ENCODE results near the gene BEST2. TPM values are rescaled to one million over a fixed set of nuclear protein-coding genes. Genes with fewer than 3 reads are reported as not detected.

Gene BEST2
- total RNA-seq, 1 experiment from 2014 or later: not detected

DNA sequence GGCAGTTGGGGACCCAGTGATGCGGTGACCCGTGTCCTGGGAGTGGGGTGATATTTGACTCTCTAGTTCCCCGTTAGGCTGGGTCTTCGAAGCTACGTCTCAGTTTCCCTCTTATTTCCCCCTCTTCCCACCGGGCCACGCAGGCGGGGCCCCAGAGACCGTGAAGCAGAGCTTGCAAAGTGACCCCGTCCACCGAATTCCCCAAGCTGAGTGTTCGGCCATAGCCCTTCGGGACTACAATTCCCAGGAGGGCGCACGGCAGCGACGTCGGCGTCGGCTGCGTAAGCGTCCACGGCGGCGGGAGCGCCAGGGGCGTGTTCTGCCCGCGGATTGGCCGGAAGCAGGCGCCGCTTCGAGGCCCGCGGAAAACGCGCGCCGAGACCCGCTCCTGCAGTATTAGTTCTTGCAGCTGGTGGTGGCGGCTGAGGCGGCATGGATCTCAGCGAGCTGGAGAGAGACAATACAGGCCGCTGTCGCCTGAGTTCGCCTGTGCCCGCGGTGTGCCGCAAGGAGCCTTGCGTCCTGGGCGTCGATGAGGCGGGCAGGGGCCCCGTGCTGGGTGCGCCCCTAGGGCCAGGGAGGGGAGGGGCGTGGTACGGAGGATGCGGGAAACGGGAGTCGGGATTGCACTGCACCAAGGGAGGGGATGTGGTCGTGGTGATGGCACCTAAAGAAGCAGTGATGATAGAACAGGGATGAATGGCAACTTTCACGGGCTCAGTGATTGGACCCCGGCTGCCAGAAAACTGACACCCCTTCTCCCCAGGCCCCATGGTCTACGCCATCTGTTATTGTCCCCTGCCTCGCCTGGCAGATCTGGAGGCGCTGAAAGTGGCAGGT is 54.9 kb downstream of the BEST2 start, which contains the start of gene RNASEH2A:
Gene RNASEH2A, plus strand, starts transcription at position 343 of the 840 bp plus-strand sequence. Its CDS starts 90 bp downstream, at position 433.
- in situ Hi-C loops (cut with HindIII; ENCODE audit: low pct_unique_long_range_greater_than_20kb, low sequenced_read_pairs): no loop called here
- DNase-seq (ENCODE audit: low read depth): peak; percentile 85

Other genes with a start within 250 kb of the BEST2 start
- 1.9 and 12.8 TPM in 2 replicates for gene ZNF564, start 200.3 kb upstream of the BEST2 start, total RNA-seq (2014; rRNA removed; shearing (Covaris generic); ENCODE audit: low replicate concordance)
- 6.7 and 9.1 TPM in 2 replicates for gene ZNF490, start 141.0 kb upstream of the BEST2 start, total RNA-seq (2014; rRNA removed; shearing (Covaris generic); ENCODE audit: low replicate concordance)
- 5.5 and 9.8 TPM in 2 replicates for gene ZNF791, start 140.9 kb upstream of the BEST2 start, total RNA-seq (2014; rRNA removed; shearing (Covaris generic); ENCODE audit: low replicate concordance)
- 72.5 and 82.9 TPM in 2 replicates for gene MAN2B1, start 85.0 kb upstream of the BEST2 start, total RNA-seq (2014; rRNA removed; shearing (Covaris generic); ENCODE audit: low replicate concordance)
- 20.6 and 22.6 TPM in 2 replicates for gene WDR83, start 85.0 kb upstream of the BEST2 start, total RNA-seq (2014; rRNA removed; shearing (Covaris generic); ENCODE audit: low replicate concordance)
- 93.6 and 111 TPM in 2 replicates for gene DHPS, start 69.9 kb upstream of the BEST2 start, total RNA-seq (2014; rRNA removed; shearing (Covaris generic); ENCODE audit: low replicate concordance)
- gene GNG14, start 63.8 kb upstream of the BEST2 start, total RNA-seq (2014; rRNA removed; shearing (Covaris generic); ENCODE audit: low replicate concordance): not detected in 2 replicates
- 43.4 and 44.8 TPM in 2 replicates for gene FBXW9, start 55.2 kb upstream of the BEST2 start, total RNA-seq (2014; rRNA removed; shearing (Covaris generic); ENCODE audit: low replicate concordance)
- 35.2 and 39.7 TPM in 2 replicates for gene TNPO2, start 27.9 kb upstream of the BEST2 start, total RNA-seq (2014; rRNA removed; shearing (Covaris generic); ENCODE audit: low replicate concordance)
- gene TRIR, start 17.1 kb upstream of the BEST2 start, total RNA-seq (2014; rRNA removed; shearing (Covaris generic); ENCODE audit: low replicate concordance): 607 and 626 TPM in 2 replicates
- 210 and 211 TPM in 2 replicates for gene GET3, start 14.3 kb upstream of the BEST2 start, total RNA-seq (2014; rRNA removed; shearing (Covaris generic); ENCODE audit: low replicate concordance)
- gene HOOK2, start 23.8 kb downstream of the BEST2 start, total RNA-seq (2014; rRNA removed; shearing (Covaris generic); ENCODE audit: low replicate concordance): 17.8 and 18.1 TPM in 2 replicates
- gene JUNB, start 39.7 kb downstream of the BEST2 start, total RNA-seq (2014; rRNA removed; shearing (Covaris generic); ENCODE audit: low replicate concordance): 63.3 and 74.5 TPM in 2 replicates
- not detected in 2 replicates for gene PRDX2, start 50.0 kb downstream of the BEST2 start, total RNA-seq (2014; rRNA removed; shearing (Covaris generic); ENCODE audit: low replicate concordance)
- not detected in 2 replicates for gene THSD8, start 50.3 kb downstream of the BEST2 start, total RNA-seq (2014; rRNA removed; shearing (Covaris generic); ENCODE audit: low replicate concordance)
- 94.5 and 126 TPM in 2 replicates for gene RNASEH2A, start 54.8 kb downstream of the BEST2 start, total RNA-seq (2014; rRNA removed; shearing (Covaris generic); ENCODE audit: low replicate concordance)
- not detected in 2 replicates for gene RTBDN, start 82.8 kb downstream of the BEST2 start, total RNA-seq (2014; rRNA removed; shearing (Covaris generic); ENCODE audit: low replicate concordance)
- gene MAST1, start 86.7 kb downstream of the BEST2 start, total RNA-seq (2014; rRNA removed; shearing (Covaris generic); ENCODE audit: low replicate concordance): 1.8 and 20.8 TPM in 2 replicates
- 68.6 and 83.9 TPM in 2 replicates for gene DNASE2, start 129.7 kb downstream of the BEST2 start, total RNA-seq (2014; rRNA removed; shearing (Covaris generic); ENCODE audit: low replicate concordance)
- gene KLF1, start 135.4 kb downstream of the BEST2 start, total RNA-seq (2014; rRNA removed; shearing (Covaris generic); ENCODE audit: low replicate concordance): 3.5 TPM in 1 of 2 replicates, not detected in the other
- gene GCDH, start 139.4 kb downstream of the BEST2 start, total RNA-seq (2014; rRNA removed; shearing (Covaris generic); ENCODE audit: low replicate concordance): 38.0 and 66.1 TPM in 2 replicates
- 4.0 TPM in 2 replicates for gene SYCE2, start 167.5 kb downstream of the BEST2 start, total RNA-seq (2014; rRNA removed; shearing (Covaris generic); ENCODE audit: low replicate concordance)
- gene FARSA, start 181.9 kb downstream of the BEST2 start, total RNA-seq (2014; rRNA removed; shearing (Covaris generic); ENCODE audit: low replicate concordance): 100 and 120 TPM in 2 replicates
- gene CALR, start 186.8 kb downstream of the BEST2 start, total RNA-seq (2014; rRNA removed; shearing (Covaris generic); ENCODE audit: low replicate concordance): 846 and 992 TPM in 2 replicates
- gene RAD23A, start 194.1 kb downstream of the BEST2 start, total RNA-seq (2014; rRNA removed; shearing (Covaris generic); ENCODE audit: low replicate concordance): 211 and 217 TPM in 2 replicates
- 102 and 117 TPM in 2 replicates for gene GADD45GIP1, start 205.4 kb downstream of the BEST2 start, total RNA-seq (2014; rRNA removed; shearing (Covaris generic); ENCODE audit: low replicate concordance)
- not detected in 2 replicates for gene DAND5, start 217.8 kb downstream of the BEST2 start, total RNA-seq (2014; rRNA removed; shearing (Covaris generic); ENCODE audit: low replicate concordance)
- 1.2 and 4.5 TPM in 2 replicates for gene NFIX, start 243.7 kb downstream of the BEST2 start, total RNA-seq (2014; rRNA removed; shearing (Covaris generic); ENCODE audit: low replicate concordance)

All from Caki2 (cell line).